NCI-H748 treated with DMSO at 0.1 percent for 48 hours (cell line): ENCODE data around the gene SPPL2C.

Experiments
- DNase-seq: peaks from one replicate; lab custom pipeline; 2025; lab: John Stamatoyannopoulos, UW

SPPL2C gene

DNA sequence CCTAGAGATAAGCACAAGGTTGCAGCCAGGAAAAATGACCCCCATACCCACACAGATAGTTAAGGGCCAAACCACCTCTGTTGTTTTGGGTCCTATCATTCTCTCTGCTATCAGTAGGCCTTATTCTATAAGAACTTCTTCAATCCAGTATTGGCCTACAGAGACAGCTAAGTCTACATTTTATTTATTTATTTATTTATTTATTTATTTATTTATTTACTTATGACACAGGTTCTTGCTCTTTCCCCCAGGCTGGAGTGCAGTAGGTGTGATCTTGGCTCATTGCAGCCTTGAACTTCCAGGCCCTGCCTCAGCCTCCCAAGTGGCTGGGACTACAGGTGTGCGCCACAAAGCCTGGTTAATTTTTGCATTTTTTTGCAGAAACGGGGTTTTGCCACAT is 42.2 kb downstream of the SPPL2C start:
- no peak for DNase-seq

DNA sequence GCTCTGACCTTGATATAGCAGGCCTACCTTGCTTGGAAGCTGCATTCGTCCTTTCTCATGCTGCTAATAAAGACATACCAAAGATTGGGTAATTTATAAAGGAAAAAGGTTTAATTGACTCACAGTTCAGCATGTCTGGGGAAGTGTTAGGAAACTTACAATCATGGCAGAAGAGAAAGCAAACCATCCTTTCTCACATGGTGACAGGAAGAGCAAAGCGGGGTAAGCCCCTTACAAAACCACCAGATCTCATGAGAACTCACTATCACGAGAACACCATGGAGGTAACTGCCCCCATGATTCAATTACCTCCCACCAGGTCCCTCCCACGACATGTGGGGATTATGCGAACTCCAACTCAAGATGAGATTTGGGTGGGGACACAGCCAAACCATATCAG is 43.7 kb downstream of the SPPL2C start:
- no peak for DNase-seq

DNA sequence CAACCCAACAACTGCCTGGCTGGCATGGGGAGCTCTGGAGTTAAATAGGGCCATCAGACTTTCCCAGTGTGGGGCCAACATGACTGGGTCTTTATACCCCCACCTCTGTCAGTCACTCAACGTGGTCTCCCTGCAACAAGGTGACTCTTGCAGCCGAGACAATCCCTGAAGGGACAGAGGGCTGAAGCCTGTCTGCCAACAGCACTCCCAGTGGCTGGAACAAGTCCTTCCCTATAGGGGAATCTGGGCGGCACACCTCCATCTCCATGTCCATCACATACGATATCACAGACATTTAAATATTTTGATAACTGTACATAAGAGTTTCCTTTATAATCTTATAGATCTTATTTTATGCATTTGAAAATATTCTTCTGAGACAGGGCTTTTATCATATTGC is 44.9 kb downstream of the SPPL2C start:
- DNase-seq: no peak

DNA sequence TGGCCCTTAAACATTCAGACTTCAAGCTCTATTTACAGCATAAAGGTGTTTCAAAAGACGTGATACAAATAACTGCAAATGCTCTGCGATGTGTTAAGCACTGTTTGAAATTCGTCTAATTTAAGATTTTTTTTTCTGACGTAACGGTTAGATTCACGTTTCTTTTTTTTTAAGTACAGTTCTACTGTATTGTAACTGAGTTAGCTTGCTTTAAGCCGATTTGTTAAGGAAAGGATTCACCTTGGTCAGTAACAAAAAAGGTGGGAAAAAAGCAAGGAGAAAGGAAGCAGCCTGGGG is 49.0 kb downstream of the SPPL2C start:
- no peak for DNase-seq

DNA sequence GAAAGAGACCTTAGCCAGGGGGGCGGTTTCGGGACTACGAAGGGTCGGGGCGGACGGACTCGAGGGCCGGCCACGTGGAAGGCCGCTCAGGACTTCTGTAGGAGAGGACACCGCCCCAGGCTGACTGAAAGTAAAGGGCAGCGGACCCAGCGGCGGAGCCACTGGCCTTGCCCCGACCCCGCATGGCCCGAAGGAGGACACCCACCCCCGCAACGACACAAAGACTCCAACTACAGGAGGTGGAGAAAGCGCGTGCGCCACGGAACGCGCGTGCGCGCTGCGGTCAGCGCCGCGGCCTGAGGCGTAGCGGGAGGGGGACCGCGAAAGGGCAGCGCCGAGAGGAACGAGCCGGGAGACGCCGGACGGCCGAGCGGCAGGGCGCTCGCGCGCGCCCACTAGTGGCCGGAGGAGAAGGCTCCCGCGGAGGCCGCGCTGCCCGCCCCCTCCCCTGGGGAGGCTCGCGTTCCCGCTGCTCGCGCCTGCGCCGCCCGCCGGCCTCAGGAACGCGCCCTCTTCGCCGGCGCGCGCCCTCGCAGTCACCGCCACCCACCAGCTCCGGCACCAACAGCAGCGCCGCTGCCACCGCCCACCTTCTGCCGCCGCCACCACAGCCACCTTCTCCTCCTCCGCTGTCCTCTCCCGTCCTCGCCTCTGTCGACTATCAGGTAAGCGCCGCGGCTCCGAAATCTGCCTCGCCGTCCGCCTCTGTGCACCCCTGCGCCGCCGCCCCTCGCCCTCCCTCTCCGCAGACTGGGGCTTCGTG is 49.5 kb downstream of the SPPL2C start, which contains the start of gene MAPT:
MAPT (plus strand) TSS at position 533 of the 763 bp plus-strand sequence. CDS start 67,784 bp downstream, outside the sequence.
- peak; percentile 88 for DNase-seq

DNA sequence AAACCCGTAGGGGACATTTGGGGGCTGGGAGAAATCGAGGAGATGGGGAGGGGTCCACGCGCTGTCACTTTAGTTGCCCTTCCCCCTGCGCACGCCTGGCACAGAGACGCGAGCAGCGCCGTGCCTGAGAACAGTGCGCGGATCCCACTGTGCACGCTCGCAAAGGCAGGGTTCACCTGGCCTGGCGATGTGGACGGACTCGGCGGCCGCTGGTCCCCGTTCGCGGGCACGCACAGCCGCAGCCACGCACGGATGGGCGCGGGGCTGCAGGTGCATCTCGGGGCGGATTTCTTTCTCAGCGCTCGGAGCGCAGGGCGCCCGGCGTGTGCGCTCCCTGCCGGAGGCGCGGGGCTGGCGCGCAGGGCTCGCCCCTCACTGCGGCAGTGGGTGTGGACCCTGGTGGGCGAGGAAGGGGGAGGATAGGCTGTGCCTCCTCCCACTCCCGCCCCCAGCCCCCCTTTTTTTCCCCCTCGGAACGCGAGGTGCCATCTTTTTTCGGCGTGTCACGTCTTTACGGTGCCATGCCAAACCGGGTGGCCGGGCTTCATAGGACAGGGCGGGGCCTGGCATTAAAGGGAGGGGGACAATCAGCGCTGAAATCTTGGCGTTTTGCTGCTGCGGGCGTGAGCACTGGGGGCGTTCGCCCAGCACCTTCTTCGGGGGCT is 50.8 kb downstream of the SPPL2C start:
- DNase-seq: peak; percentile 41

DNA sequence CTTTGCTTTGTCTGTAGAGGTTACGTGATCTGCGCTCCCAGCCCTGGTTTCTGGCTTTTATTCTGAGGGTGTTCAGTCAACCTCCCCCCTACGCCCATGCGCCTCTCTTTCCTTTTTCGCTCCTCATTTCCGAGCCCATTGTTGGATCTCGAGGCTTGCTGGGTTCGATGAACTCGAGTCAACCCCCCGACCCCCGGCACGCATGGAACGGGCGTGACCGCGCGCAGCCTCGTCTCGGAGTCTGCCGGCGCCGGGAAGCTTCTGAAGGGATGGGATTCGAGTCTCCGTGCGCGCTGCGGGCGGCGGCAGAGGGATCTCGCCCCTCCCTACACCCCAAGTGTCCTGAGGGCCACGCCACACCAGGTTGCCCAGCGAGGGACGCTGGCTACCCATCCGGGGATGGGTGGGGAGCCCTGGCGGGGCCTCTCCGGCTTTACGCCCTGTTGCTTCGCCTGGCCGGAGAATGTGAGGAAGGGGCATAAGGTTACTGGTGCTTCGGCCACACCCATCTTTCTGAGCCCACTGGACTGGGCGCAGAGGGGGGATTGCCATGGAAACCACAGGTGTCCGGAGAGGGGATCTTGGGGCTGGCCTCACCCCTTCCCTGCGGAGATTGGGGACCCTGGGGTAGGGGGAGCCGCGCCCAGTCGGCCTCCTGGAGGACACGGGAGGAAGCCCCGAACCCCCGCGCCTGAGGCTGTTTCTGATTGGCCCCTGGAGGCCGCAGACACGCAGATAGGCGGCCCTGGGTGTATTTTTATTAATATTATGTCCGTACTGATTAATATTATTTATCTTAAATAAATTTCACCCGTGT is 51.5 kb downstream of the SPPL2C start:
- DNase-seq: no peak
